ENCODE measurements around the gene SLCO2B1.
A peak's percentile ranks its signal among the peaks of the same experiment; 100 is the strongest.

Gene SLCO2B1

DNA sequence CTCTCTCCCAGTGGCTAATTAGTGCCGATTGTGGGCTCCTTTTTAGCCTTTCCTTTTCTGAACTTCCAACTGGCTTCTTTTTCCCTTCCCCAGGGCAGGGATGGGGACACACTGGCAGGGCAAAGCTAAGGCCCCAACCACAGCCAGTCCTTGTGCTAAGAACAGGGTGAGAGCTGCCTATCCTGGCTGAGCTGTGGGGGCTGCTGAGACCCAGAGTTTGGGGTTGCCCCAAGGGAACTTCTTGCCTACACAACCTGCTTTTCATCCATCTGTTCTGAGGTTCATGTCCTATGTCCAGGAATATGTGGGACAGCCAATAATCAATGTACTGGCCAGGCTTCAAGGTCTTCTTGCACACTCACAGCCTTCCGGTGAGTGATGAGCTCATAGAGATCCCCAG is 79.7 kb downstream of the SLCO2B1 start (continued):
- TF ChIP-seq ZNF18 (tag by site-specific recombination; IDR thresholded peaks at IDR 0.05) (no peak), ZNF488 (tag by site-specific recombination; IDR thresholded peaks at IDR 0.05) (no peak), BCL6B (tag by site-specific recombination; IDR thresholded peaks at IDR 0.05) (no peak), ZNF391 (tag by site-specific recombination; IDR thresholded peaks at IDR 0.05; ENCODE audit: borderline replicate concordance, low read depth) (no peak), TCF7L2 (IDR thresholded peaks at IDR 0.05; ENCODE audit: borderline replicate concordance, low read depth, low read length) (no peak)

- Histone ChIP-seq H3K9me3 (ENCODE audit: control insufficient read depth, insufficient read depth, low read depth, low read length) (no peaks in the 10 kb centered on the region), H3K4me3 (ENCODE audit: low read depth, low read length) (no peak overlapping the region)
These were observed 82.9 kb downstream of the SLCO2B1 start for GRCh38 chr11:75233754-75234172.

GRCh38 chr11:75236062-75236461 is 85.2 kb downstream of the SLCO2B1 start:
- H3K36me3 ChIP-seq (ENCODE audit: control insufficient read depth in 2 of 2, insufficient read depth in 1 of 2, low read length in 2 of 2) = no peaks in the 10 kb centered on the region
- POLR2A ChIA-PET = no interaction called here
- no peak overlapping the region for H3K27ac ChIP-seq (ENCODE audit: extremely low read depth, low read depth, low read length)
- H3K9me3 ChIP-seq (ENCODE audit: control insufficient read depth, insufficient read depth, low read depth, low read length) = no peaks in the 10 kb centered on the region
- CTCF ChIA-PET = interaction anchor here (0.6 to 0.7 kb wide), 2 partner anchors 30 to 149 kb away, joined by 3 to 4 read pairs; no protein-coding TSS in a partner anchor
- no peak overlapping the region for H3K4me3 ChIP-seq (ENCODE audit: low read depth, low read length)
- no peaks in the 10 kb centered on the region for H3K4me1 ChIP-seq (ENCODE audit: control insufficient read depth, insufficient read depth, low read length)
- TF ChIP-seq ZNF596 (tag by site-specific recombination; IDR thresholded peaks at IDR 0.05) = no peak
- TF ChIP-seq PATZ1 (tag by site-specific recombination; IDR thresholded peaks at IDR 0.05) = no peak
- no peak for TF ChIP-seq ZNF155 (tag by site-specific recombination; IDR thresholded peaks at IDR 0.05)
- no peak for TF ChIP-seq ZNF791 (tag by site-specific recombination; IDR thresholded peaks at IDR 0.05)
- no peak for TF ChIP-seq ZNF133 (tag by site-specific recombination; IDR thresholded peaks at IDR 0.05)
- no peak for TF ChIP-seq GFI1B (tag by site-specific recombination; IDR thresholded peaks at IDR 0.05)
- TF ChIP-seq ZNF785 (tag by site-specific recombination; IDR thresholded peaks at IDR 0.05) = no peak
- TF ChIP-seq ZNF623 (tag by site-specific recombination; IDR thresholded peaks at IDR 0.05) = no peak
- no peak for TF ChIP-seq ZBTB20 (tag by site-specific recombination; IDR thresholded peaks at IDR 0.05)
- no peak for TF ChIP-seq ZNF707 (tag by site-specific recombination; IDR thresholded peaks at IDR 0.05)
- no peak for TF ChIP-seq ZNF366 (tag by site-specific recombination; conservative IDR thresholded peaks at IDR 0.05)
- TF ChIP-seq OVOL3 (tag by site-specific recombination; IDR thresholded peaks at IDR 0.05) = no peak

More at GRCh38 chr11:75233754-75234172, 82.9 kb downstream of the SLCO2B1 start:
- Histone ChIP-seq H3K36me3 (ENCODE audit: control insufficient read depth in 2 of 2, insufficient read depth in 1 of 2, low read length in 2 of 2) (no peaks in the 10 kb centered on the region), H3K27ac (ENCODE audit: extremely low read depth, low read depth, low read length) (no peak overlapping the region), H3K4me1 (ENCODE audit: control insufficient read depth, insufficient read depth, low read length) (no peaks in the 10 kb centered on the region)
- ChIA-PET CTCF (interaction anchor here (0.9 to 3.6 kb wide), 5 partner anchors 8 to 203 kb away, joined by 3 to 18 read pairs (median 6); no protein-coding TSS in a partner anchor), POLR2A (interaction anchor here (0.9 kb wide), 1 partner anchor 19 kb away, joined by 3 read pairs; no protein-coding TSS in a partner anchor)
- TF ChIP-seq BCL6B (tag by site-specific recombination; IDR thresholded peaks at IDR 0.05) (no peak), SCRT2 (tag by site-specific recombination; IDR thresholded peaks at IDR 0.05) (0 out of 2 replicates have a peak, but pooled peaks have one; percentile 34)
- TF ChIP-seq, protein P1, sequence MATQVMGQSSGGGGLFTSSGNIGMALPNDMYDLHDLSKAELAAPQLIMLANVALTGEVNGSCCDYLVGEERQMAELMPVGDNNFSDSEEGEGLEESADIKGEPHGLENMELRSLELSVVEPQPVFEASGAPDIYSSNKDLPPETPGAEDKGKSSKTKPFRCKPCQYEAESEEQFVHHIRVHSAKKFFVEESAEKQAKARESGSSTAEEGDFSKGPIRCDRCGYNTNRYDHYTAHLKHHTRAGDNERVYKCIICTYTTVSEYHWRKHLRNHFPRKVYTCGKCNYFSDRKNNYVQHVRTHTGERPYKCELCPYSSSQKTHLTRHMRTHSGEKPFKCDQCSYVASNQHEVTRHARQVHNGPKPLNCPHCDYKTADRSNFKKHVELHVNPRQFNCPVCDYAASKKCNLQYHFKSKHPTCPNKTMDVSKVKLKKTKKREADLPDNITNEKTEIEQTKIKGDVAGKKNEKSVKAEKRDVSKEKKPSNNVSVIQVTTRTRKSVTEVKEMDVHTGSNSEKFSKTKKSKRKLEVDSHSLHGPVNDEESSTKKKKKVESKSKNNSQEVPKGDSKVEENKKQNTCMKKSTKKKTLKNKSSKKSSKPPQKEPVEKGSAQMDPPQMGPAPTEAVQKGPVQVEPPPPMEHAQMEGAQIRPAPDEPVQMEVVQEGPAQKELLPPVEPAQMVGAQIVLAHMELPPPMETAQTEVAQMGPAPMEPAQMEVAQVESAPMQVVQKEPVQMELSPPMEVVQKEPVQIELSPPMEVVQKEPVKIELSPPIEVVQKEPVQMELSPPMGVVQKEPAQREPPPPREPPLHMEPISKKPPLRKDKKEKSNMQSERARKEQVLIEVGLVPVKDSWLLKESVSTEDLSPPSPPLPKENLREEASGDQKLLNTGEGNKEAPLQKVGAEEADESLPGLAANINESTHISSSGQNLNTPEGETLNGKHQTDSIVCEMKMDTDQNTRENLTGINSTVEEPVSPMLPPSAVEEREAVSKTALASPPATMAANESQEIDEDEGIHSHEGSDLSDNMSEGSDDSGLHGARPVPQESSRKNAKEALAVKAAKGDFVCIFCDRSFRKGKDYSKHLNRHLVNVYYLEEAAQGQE (tag by site-specific recombination; IDR thresholded peaks at IDR 0.05) = peak; percentile 96

All from HEK293 (cell line).